Urinary bladder (tissue), 4 donors: ENCODE measurements around the gene SLA2. TPM values are rescaled to one million over a fixed set of nuclear protein-coding genes. Genes with fewer than 3 reads are reported as not detected.
A peak's percentile ranks its signal among the peaks of the same experiment; 100 is the strongest.
"Not testable (repeated sequence)": the region's sequence is repeated elsewhere in the genome, so short reads cannot be mapped to it uniquely, and the experiment has no call there.

Experiments
- DNase-seq: peaks from one replicate; pipeline ENCODE4 v3.0.0-alpha.2; 2015; ENCODE audit errors: extremely low spot score
- H3K27ac ChIP-seq: one replicate; pipeline ENCODE4 v1.5.1; 2013; ENCODE audit warnings: low read depth, mild to moderate bottlenecking, moderate library complexity
- H3K36me3 ChIP-seq: one replicate; pipeline ENCODE4 v1.6.1; 2013; ENCODE audit warnings: mild to moderate bottlenecking, moderate library complexity; ENCODE audit not compliant: insufficient read depth
- H3K4me1 ChIP-seq: one replicate; pipeline ENCODE4 v1.6.1; 2013; ENCODE audit warnings: mild to moderate bottlenecking, moderate library complexity; ENCODE audit not compliant: insufficient read depth
- H3K4me3 ChIP-seq: one replicate; pipeline ENCODE4 v1.5.1; 2013; ENCODE audit warnings: low read depth, low read length
- WGBS: extraction: QIAGEN DNeasy Blood & Tissue Kit; methylation state at CpG from one replicate; pipeline ENCODE4 v1.1.7; 2013; 5-methylcytosine and 5-hydroxymethylcytosine counted together
- polyA plus RNA-seq: library from polyadenylated mRNA; stranded (reverse); fragments of 200-250 nt; gene quantifications from one replicate; pipeline ENCODE4 v1.2.3, GENCODE V29; 2013
- total RNA-seq: library from RNA; depleted of rRNA; stranded (reverse); fragments of >200 nt; gene quantifications from one replicate; pipeline ENCODE4 v1.2.3, GENCODE V29; 2014
- donor health status: healthy with polysubstance abuse.
- donor health status: healthy.

SLA2 gene
- total RNA-seq (0.11 TPM), polyA plus RNA-seq (0.38 TPM)

- 48% methylated on average over 9 of the region's 9 CpGs for WGBS
- no peak for DNase-seq
These were observed at the start of gene SLA2 for GRCh38 chr20:36645998-36646397. Gene SLA2 (minus strand): TSS chr20:36646196. CDS start chr20:36641335, 4,861 bp downstream.

GRCh38 chr20:36695467-36695866 is 49.5 kb upstream of the SLA2 start:
- H3K27ac ChIP-seq, DNase-seq, H3K4me3 ChIP-seq, H3K36me3 ChIP-seq, H3K4me1 ChIP-seq: not testable (repeated sequence)
- 94% methylated on average over 8 of the region's 8 CpGs for WGBS

More at GRCh38 chr20:36645998-36646397, at the start of gene SLA2:
- no peaks in the 10 kb centered on the region for H3K4me1 ChIP-seq
- peak within 1 kb of the TSS; percentile 27 for H3K4me3 ChIP-seq
- no peaks in the 10 kb centered on the region for H3K36me3 ChIP-seq
- H3K27ac ChIP-seq, result no peak within 1 kb of the TSS

GRCh38 chr20:36688630-36689029 is 42.6 kb upstream of the SLA2 start:
- peaks cover 4% of the 10 kb centered on the region for H3K36me3 ChIP-seq
- no peak overlapping the region for H3K4me3 ChIP-seq
- no peak overlapping the region for H3K27ac ChIP-seq
- DNase-seq, result no peak
- H3K4me1 ChIP-seq, result no peaks in the 10 kb centered on the region
- 85% methylated on average over 7 of the region's 7 CpGs for WGBS

- Histone ChIP-seq H3K27ac (no peak overlapping the region), H3K36me3 (peaks cover 4% of the 10 kb centered on the region), H3K4me3 (no peak overlapping the region), H3K4me1 (no peaks in the 10 kb centered on the region)
- DNase-seq, result no peak
- WGBS, result 86% methylated on average over 3 of the region's 3 CpGs
These were observed 41.9 kb upstream of the SLA2 start for GRCh38 chr20:36687850-36688249.

- DNase-seq, result no peak
- H3K4me1 ChIP-seq, result no peaks in the 10 kb centered on the region
- peaks cover 4% of the 10 kb centered on the region for H3K36me3 ChIP-seq
- no peak overlapping the region for H3K4me3 ChIP-seq
- WGBS, result 87% methylated on average over 4 of the region's 4 CpGs
- H3K27ac ChIP-seq, result no peak overlapping the region
These were observed 40.9 kb upstream of the SLA2 start for GRCh38 chr20:36686944-36687343.

- WGBS, result 80% methylated on average over 2 of the region's 2 CpGs
- no peak for DNase-seq
- no peak overlapping the region for H3K4me3 ChIP-seq
- no peaks in the 10 kb centered on the region for H3K4me1 ChIP-seq
- H3K27ac ChIP-seq, result no peak overlapping the region
- peaks cover 4% of the 10 kb centered on the region for H3K36me3 ChIP-seq
These were observed 40.5 kb upstream of the SLA2 start for GRCh38 chr20:36686504-36686903.

- no peak overlapping the region for H3K4me3 ChIP-seq
- H3K27ac ChIP-seq, result no peak overlapping the region
- WGBS, result 87% methylated on average over 6 of the region's 6 CpGs
- peaks cover 6% of the 10 kb centered on the region for H3K36me3 ChIP-seq
- DNase-seq, result no peak
- no peaks in the 10 kb centered on the region for H3K4me1 ChIP-seq
These were observed 38.8 kb upstream of the SLA2 start for GRCh38 chr20:36684747-36685146.

- Histone ChIP-seq H3K36me3 (peaks cover 8% of the 10 kb centered on the region), H3K4me3 (no peak overlapping the region), H3K4me1 (no peaks in the 10 kb centered on the region), H3K27ac (no peak overlapping the region)
- no peak for DNase-seq
- 73% methylated on average over 1 of the region's 1 CpG for WGBS
These were observed 36.3 kb upstream of the SLA2 start for GRCh38 chr20:36682311-36682710.

- no peak for DNase-seq
- Histone ChIP-seq H3K4me3 (no peak overlapping the region), H3K36me3 (peaks cover 5% of the 10 kb centered on the region), H3K4me1 (no peaks in the 10 kb centered on the region), H3K27ac (no peak overlapping the region)
- 95% methylated on average over 8 of the region's 8 CpGs for WGBS
These were observed 31.4 kb upstream of the SLA2 start for GRCh38 chr20:36677422-36677771.

- DNase-seq, result no peak
- WGBS, result 95% methylated on average over 27 of the region's 27 CpGs
- Histone ChIP-seq H3K36me3 (peaks cover 5% of the 10 kb centered on the region), H3K4me1 (no peaks in the 10 kb centered on the region), H3K27ac (no peak overlapping the region), H3K4me3 (no peak overlapping the region)
These were observed 30.9 kb upstream of the SLA2 start for GRCh38 chr20:36676701-36677421.

- not testable (repeated sequence) for H3K36me3 ChIP-seq, H3K27ac ChIP-seq, H3K4me3 ChIP-seq, DNase-seq, H3K4me1 ChIP-seq
- 97% methylated on average over 8 of the region's 8 CpGs for WGBS
These were observed 29.5 kb upstream of the SLA2 start for GRCh38 chr20:36675545-36675944.

GRCh38 chr20:36672991-36673390 is 27.0 kb upstream of the SLA2 start:
- Histone ChIP-seq H3K36me3 (no peaks in the 10 kb centered on the region), H3K4me1 (no peaks in the 10 kb centered on the region), H3K27ac (no peak overlapping the region), H3K4me3 (no peak overlapping the region)
- DNase-seq, result no peak
- 61% methylated on average over 4 of the region's 4 CpGs for WGBS

- H3K27ac ChIP-seq, result no peak overlapping the region
- no peaks in the 10 kb centered on the region for H3K36me3 ChIP-seq
- no peak for DNase-seq
- H3K4me1 ChIP-seq, result no peaks in the 10 kb centered on the region
- WGBS, result 96% methylated on average over 3 of the region's 3 CpGs
- no peak overlapping the region for H3K4me3 ChIP-seq
These were observed 24.8 kb upstream of the SLA2 start for GRCh38 chr20:36670665-36671357.

- Histone ChIP-seq H3K4me3 (no peak overlapping the region), H3K27ac (no peak overlapping the region), H3K36me3 (no peaks in the 10 kb centered on the region), H3K4me1 (no peaks in the 10 kb centered on the region)
- WGBS, result 64% methylated on average over 4 of the region's 4 CpGs
- no peak for DNase-seq
These were observed 20.3 kb upstream of the SLA2 start for GRCh38 chr20:36666181-36666740.
